NCI-H2227 (cell line): ENCODE results near the gene HOXA2.

Experiments
- DNase-seq: peaks from one replicate; lab custom pipeline; 2025; ENCODE audit not compliant: unreplicated experiment; lab: John Stamatoyannopoulos, UW

Gene HOXA2

DNA sequence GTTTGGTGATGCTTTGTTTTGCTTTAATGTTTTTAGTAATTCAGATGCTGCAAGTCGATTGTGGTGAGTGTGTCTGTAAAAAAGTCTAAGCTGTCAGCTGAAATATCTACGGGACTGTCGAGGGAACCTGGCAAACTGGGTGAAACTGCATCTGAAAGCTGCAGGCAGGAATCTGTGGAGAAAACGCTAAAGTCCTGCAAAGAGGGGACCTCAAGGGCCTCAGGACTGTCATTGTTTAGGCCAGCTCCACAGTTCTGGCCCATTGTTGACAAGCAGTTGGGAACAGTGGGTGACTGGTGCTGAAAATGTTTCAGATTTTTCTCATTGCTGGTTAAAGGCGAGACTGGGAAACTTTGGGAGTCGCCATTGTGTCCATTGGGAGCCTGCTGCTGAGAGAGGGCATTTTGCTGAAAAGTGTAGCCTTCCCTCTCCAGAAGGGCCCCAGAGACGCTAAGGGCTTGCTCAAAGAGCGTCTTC is 1.8 kb downstream of the HOXA2 start:
- no peak for DNase-seq

DNA sequence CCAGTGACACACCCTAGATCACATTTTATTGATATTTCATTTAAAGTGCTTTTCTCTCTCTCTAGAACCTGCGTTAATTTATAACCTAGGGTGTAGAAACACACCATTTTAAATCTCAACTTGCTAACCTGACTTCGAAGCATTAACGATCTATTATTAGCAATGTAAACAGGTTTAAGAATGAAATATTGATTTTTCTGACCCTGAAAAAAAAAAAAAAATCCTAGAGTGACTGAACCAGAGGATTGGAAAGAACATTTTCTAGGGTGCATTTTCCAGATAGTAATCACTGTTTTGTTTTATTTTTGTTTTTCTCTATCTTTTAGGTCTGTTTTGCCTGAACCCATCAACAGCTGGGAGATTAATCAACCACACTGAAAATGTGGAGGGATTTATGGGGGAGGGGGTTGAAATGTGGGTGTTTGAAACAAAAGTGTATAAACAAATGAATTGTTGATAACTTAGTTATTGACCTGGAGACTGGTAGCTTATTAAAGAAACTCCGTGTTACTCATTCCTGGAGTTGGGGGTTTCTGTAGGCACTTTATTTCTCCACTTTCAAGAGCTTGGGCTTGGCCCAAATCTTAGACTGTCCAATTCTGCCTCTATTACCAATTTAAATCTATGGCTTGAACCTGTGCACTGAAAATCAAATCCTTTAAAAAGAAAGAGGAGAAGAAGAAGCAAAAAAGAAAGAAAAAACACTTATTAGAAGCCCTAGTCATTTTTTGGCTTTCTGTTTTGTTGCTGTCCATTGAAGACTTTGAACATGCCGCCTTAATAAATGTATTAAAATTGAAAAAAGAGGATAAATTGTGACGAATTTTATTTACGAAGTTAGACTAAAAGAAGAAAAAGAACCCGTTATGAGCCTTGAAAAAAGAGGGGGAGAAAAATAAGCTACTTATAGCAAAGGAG is 2.8 kb downstream of the HOXA2 start:
- no peak for DNase-seq

DNA sequence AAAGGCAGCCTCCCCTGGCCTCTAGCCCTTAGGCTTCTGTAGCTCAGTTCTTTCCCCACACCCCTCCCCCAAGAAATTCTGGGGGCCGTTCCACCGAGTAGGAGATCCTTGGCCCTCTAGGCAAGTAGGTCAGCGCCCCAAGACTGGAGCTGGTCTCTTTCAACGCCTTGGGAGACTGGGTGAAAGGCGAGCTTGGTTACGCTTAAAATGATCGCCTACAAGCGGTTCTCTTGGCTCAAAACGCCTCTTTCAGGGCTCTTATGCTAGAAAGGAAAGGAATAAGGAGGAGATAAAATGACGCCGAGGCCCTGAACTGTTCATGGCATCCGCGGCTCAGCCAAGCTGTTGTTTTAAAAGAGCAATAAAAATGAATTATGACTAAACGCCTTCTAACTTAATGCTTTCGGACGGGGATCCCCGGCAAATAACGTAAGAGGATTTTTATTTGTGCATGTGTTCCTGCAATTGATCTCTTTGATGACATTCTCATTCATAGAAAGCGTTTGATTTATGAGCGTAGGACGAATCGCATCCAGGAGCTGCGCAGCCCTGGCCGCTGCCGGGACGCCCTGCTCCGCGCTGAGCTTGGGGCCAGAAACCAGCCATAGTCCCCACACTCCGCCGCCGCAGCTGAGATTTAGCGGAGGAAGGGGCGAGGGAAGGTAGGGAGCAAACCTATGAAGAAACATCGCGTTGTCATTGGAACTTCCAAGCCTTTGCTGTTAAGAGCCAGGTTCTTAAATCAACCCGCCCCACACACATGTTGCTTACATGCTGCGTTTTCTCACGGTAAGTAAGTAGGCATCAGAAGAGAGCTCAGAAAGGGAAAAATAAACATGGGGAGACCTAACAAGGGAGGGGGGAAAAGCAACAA is 3.7 kb downstream of the HOXA2 start:
- DNase-seq = no peak

DNA sequence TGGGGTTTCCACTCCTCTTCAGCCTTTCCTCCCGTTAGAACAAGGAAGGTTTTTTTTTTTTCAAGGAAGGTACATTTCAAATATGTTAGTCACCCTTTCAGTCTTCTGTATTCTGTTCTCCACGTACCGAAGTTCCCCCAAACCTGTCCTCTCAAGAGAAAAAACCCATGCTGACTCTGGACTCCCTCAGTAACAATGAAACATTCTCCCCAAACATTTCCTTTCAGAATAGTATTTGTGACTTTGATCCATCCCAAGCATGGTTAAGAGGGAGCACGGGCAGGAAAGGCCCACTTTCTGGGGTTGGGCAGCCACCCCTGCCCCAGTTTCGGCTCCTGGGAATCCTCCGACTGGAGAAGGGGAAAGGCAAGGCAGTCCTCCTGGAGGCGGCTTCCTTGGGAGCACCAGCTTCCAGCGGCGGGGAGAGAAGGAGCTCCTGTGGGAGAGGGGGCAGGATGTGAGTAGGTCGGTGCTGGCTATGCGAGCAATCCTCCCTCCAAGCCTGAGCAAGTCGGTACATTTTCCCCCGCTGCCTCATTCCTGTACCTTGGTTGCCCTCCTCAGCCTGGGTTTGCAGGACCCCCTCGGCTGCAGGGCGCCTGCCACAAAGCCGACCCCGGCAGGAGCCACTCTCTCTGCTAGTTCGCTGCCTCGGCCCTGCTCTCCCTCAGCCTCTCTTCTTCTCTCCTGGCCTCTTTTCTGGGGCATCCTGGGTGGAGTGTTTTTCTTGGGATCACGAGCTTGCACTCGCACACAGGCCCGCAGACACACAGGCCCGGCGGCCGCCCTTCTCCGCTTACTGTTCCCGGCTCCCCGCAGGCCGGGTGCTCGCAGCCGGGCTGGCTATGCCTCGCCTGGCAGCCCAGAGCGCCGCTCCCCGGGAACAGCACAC is 4.6 kb downstream of the HOXA2 start:
- DNase-seq = no peak

DNA sequence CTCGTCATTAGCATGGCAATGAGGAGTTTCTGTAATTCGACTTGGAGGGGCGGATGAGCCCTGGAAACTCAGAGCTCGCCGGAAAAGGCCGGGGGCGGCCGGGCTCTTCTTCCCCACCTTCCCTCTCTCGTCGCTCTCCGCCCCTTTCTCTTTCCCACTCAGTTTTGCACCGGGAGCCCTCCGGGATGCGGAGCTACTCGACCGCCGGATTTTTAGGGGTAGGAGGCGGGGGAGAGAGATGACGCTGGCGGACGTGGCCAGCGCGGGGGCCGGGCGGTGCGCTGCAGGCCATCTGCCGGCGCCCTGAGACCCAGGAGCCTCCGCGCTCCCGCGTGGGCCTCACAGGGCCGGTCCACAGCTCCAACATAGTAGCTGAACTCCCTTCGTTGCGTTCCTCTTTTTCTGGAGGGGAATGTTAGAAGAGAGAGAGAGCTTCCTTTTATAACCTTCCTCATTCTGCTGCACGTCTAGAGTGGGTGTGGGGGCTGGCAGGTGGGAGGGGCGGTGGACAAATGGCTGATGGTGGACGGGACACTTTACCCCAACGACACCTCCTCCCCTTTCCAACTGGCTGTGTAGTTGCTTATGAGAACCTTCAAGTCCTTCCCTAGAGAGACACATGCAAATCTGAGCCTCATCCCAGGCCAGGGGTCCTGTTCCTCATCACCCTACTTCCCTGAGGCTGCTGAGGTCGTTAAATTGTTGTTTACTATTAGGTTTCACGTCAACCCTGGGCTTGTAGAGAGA is 5.5 kb downstream of the HOXA2 start:
- no peak for DNase-seq

DNA sequence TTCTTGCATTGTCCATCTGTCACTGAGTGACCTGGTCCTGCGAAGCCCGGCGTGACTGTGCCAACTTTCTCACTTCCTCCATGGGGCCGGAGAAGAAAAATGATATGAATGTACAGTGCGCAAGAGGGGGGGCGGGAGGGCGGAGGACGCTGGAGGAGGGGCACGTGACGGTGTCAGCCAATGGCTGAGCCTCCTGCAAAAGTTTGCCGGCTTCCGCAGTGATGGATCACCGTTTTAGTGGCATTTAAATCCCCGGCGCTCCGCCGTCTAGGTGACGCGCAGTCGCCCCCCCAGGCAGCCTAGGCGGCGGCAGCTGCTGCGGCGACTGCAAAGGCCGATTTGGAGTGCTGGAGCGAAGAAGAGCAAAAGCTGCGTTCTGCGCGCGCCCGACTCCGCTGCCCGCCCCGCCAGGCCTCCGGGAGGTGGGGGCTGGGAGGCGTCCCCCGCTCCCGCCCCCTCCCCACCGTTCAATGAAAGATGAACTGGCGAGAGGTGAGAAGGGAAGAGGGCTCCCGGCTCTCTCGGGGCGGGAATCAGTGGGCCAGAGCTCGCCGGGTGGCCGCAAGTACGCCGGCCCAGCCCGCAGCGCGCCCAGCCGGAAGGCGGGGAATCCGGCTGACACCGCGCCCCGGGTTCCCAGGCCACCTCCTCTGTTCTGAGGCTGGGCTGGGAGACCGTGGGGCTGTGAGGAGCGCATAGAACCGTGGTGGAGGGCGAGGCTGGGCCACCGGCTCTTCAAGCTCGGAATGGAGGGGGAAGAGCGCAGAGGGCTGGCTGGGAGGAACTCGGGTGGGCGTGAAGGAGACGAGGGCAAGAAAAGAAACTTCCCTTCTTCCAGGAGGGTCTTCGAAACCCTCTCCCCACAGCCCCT is 6.4 kb downstream of the HOXA2 start, which contains the start of gene HOXA1:
Gene HOXA1, minus strand, starts transcription at position 104 of the 871 bp plus-strand sequence. Its CDS starts 88 bp downstream, at position 16.
- peak; percentile 42 for DNase-seq

DNA sequence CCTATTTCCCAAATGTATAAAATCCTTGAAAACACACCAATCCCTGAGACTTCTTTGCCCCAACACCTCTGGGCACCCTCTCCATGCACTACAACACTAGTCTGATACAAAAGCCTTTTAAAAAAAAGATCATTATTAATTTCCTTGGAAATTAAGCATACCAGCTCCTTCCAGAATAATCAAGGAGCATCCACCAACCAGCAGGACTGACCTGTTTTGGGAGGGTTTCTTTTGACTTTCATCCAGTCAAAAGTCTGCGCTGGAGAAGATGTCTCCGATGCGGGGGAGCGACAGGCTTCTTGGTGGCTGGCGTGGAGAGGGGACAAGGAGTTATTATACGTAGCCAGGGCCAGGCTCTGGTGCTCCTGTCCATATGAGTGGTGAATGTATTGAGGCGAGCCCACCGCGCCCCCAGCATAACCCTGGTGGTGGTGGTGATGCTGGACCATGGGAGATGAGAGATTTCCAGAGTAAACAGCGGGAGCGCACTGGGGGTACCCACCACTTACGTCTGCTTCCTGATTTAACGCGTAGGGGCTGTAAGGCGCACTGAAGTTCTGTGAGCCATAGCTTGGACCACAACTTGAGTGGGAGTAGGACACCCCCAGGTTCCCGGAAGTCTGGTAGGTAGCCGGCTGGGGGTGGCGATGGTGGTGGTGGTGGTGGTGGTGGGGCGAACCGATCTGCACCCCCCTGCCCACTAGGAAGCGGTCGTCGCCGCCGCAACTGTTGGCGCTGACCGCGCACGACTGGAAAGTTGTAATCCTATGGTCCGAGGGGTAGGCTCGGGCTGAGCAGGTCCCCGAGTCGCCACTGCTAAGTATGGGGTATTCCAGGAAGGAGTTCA is 7.2 kb downstream of the HOXA2 start:
- no peak for DNase-seq

DNA sequence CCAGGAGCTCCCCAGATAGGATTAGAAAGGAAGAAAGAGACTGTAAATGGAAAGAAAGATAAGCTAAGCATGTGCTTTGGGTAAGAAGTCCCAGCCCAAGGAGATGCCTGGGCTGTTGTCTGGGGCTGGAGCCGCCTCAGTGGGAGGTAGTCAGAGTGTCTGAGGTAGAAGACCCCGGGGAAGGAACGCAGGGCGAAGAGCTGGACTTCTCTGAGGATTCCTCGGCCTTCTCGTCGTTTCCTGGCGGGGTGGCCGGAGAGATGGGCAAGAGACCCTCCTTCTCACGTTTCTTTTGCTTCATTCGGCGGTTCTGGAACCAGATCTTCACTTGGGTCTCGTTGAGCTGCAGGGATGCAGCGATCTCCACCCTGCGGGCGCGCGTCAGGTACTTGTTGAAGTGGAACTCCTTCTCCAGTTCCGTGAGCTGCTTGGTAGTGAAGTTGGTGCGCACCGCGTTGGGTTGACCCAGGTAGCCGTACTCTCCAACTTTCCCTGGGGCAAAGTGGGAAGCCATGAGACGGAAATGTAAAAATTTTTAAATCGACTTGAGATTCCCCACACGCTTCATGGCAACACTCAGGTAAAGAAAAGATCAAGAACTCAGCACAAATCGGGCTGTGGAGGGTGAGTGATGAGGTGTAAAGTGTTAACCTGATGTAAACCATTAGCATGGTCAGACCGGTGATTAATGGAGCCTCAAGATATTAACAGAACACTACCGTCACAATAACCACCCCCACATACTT is 8.0 kb downstream of the HOXA2 start:
- no peak for DNase-seq

DNA sequence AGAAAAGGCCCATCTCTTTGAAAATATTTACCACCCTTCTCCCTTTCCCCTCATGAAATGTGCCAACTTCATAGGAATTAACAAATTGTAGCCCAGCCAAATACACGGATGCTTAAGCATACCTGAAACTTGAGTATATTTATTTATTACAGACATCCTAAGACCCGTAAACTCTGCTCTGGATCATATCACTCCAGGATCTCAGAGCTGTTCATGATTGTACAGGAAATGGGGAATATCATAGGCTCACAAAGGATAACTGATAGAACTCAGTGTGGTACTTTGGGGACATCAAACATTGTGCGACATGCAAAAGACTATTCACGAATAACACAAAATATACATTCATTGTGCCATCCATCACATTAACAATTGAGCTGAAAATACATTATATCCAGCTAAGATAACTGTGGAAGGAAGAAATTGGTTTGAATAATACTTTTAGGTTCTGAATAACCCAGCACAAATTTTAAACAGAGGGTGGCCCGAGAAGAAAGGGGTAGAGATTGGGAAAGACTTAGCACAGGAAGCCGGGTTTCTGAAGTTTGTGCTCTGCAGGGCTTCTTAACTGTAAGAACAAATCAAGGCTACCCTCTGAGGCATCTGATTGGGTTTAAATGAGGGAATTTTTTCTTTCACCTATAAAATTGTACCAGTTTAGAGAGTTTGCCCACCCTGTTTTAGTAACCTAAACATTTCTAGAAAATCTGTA is 9.1 kb downstream of the HOXA2 start:
- DNase-seq = no peak

DNA sequence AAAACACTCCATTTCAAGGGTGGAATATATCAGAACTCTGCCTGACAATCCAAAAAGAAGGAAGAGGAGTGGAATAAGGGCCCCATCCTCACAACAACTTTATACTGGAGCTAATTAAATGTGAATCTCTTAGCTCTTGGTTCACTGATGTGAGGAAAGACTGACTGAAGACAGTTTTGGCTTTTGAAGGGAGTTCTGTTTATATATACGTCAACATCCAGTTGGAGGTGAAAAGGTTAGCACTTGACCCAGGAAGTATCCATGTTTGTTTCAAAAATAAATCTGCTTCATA is 9.7 kb downstream of the HOXA2 start:
- no peak for DNase-seq

DNA sequence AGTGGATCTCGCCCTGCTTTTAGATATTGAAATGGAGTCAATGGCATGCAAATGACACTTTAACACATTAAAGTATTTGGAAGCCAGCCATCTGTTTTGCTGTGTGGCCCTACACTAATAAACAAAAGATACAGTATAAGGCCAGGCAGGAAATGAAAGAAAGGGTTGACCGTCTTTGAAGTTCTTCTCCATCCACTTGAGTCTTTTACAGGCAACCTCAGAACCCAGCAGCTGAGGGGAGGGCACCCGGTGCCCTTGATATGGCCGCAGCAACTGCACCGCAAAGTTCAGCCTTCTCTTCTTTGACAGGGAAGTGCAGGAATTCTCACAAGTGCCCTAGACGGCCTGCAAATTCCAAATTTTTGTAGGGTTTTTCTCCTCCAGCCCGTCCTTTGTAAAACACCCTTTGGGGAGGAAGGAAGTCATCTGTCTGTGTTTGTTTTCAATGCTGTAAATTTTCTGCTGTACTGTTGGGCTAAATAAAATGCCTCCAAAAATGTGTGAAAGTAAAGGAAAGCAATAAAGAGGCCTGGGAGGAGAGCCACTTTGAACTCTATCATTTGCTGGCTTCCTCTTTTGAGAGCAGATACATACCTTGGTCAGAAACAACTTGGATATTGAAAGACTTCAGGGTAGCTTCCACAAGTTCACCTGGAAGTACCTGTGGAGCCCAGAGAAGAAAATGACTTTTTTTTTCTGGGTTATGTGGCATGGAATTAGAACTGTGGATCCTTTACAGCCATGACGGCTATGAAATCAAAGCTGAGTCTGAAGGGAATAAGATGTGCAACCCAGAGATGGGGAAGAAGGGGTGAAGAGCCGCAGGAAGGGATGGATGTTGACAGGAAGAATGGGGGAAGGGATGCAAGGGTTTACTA is 10.3 kb downstream of the HOXA2 start:
- no peak for DNase-seq

DNA sequence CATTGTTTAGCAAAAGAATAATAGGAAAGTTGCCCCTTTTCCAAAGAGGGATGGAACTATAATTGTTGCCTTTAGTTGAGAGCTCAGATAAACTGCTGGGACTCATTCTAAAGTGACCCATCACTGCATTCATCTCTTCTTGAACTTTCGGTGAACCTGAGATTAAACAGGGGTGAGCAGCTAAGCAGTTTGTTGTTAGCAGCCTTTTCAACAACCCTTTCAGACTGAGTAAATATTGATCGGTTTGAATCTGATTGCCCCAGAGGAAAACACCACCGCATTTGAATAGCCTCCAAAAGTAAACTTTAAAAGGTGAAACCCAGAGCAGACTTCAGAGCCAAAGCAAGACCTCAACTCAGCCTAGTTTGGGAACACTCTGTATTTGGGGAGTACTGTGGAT is 11.4 kb downstream of the HOXA2 start:
- no peak for DNase-seq

DNA sequence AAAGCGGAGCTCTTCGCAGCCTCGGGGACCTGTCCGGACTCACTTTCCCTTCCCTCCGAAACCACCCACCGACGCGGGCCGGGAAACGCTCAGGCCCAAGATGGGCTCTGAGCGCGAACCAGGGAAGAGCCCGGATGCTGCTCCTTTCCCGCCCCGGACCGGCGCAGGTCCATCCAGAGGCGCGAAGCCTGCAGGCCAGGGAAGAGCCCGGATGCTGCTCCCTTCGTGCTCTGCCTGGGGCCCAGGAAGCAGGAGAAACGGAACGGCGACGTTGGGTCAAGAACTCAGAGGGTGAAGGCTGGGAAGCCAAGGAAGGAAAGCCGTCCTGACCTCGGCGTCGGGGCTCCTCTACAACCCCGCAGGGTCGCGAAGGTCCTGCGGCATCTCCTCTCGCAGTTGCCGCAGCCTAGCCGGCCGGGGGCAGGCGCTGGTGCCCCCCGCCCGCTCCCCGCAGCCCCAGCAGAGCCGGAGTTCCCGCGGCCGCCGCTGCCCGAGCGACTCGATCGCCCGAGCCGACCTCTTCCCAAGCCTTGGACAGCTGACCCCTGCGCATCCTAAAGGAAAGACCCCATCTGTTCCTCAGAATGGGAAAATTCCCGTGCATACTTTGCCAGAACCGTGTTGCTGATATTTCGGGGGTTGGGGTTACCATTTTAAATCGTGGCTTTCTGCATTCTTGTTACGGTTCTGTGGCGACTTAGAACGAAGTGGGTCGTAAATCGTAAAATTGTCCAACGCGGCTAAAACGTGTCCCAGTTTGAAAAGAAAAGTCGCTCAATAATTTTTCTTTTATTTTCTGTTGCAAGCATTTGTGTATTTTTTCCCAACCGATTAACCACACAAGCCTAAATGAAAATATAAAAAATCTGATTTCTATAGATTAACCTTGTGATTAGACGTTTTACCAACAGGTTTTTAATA is 14.2 kb downstream of the HOXA2 start:
- DNase-seq = no peak

DNA sequence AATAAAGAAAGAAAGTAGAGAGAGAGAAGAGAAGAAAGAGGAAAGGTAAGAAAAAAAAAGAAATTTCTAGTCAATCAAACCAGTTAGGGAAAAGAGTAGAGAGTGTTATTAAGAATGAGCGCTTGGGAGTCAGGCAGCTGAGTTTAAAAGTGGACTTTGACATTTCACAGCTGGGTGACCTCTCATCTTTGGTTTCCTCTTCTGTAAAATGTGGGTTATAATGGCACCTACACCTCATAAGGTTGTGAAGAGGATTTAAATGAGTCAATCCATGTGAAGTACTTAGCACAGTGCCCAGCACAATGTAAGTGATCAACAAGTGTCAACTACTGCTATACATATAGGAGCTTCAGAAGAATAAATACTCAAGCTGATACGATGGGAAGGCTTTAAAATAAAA is 18.8 kb downstream of the HOXA2 start:
- DNase-seq = no peak

DNA sequence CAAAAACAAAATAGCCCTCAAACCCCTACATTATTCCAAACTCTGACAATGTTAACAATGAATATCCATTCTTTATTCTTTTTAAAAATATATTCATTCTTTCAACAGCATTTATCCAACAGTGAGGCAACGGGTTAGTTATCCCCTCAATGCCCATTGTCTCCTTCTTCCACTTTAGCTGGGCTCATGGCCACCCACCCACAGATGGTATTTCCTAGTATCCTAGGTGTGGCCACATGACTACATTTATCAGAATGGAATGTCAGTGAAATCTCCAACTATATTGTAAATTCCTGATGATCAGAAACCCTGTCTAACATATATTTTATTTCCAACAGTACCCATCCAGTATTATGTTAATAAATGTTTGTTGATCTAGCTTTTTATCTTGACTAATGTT is 20.3 kb downstream of the HOXA2 start:
- no peak for DNase-seq
